Activated CD8-positive, alpha-beta T cell treated with anti-CD3 and anti-CD28 coated beads, Interleukin-2, amount 10 ng/mL, durations not matched to agents 7 days and 5 days (primary cell): ENCODE measurements around the gene ANO1. TPM values are rescaled to one million over a fixed set of nuclear protein-coding genes. Genes with fewer than 3 reads are reported as not detected.
A peak's percentile ranks its signal among the peaks of the same experiment; 100 is the strongest.

Experiments
- ATAC-seq: fragments of 150-1000 bp; cut with Tn5 transposase; one replicate; pipeline ENCODE4 v1.10.0; 2021; ENCODE audit warnings: moderate library complexity
- CTCF ChIA-PET: fragments of 350-600 bp; sonication (Branson Sonifier 250); formaldehyde crosslinking; loops from one replicate; lab custom pipeline; 2021; ENCODE audit warnings: antibody characterized with exemption; lab: Charles Lee
- POLR2A ChIA-PET: fragments of 350-600 bp; sonication (Branson Sonifier 250); formaldehyde crosslinking; loops from one replicate; lab custom pipeline; 2021; ENCODE audit warnings: antibody characterized with exemption; lab: Charles Lee
- DNase-seq: peaks from one replicate; pipeline ENCODE4 v3.0.0-alpha.2; 2020
- H3K27ac Mint-ChIP-seq: one replicate; pipeline ENCODE4 v1.8.0; 2021; ENCODE audit warnings: mild to moderate bottlenecking, mixed read lengths
- H3K27me3 Mint-ChIP-seq: one replicate; pipeline ENCODE4 v1.8.0; 2021; ENCODE audit warnings: low read depth, mixed read lengths
- H3K36me3 Mint-ChIP-seq: one replicate; pipeline ENCODE4 v1.8.0; 2021; ENCODE audit warnings: low read depth, mixed read lengths
- H3K4me1 Mint-ChIP-seq: one replicate; pipeline ENCODE4 v1.8.0; 2021; ENCODE audit warnings: low read depth, mixed read lengths
- H3K4me3 Mint-ChIP-seq: one replicate; pipeline ENCODE4 v1.8.0; 2021; ENCODE audit warnings: mild to moderate bottlenecking, mixed read lengths
- H3K9me3 Mint-ChIP-seq: one replicate; pipeline ENCODE4 v1.8.0; 2022; ENCODE audit warnings: mixed read lengths; ENCODE audit not compliant: insufficient read depth
- total RNA-seq, 2 experiments: library from RNA; stranded (reverse); gene quantifications; one replicate each; pipeline ENCODE4 v1.2.3, GENCODE V29; 2021

ANO1 gene
- total RNA-seq, 2 experiments from 2014 or later: not detected

DNA sequence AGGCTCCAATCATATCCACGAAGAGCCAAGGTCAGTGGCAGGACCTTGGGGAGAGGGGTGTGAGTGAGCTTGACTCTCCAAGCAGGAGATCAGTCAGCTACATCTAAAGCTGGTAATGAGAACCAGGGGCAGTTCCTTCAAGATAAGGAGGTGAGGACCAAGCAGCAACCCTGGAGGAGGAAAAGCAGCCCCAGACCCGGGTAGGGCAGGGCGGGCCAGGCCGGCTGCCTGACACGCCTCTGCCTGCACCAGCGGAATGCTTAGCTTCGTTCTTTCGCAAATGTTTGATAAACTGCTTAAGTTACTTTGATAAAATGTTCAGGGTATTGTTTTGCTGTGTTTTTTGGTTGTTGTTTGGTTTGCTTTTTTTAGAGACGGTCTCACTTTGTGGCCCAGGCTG, 106.3 kb downstream of the ANO1 start:
- POLR2A ChIA-PET: no interaction called here
- Mint-ChIP-seq H3K4me1 (no peaks in the 10 kb centered on the region), H3K27ac (no peak overlapping the region), H3K9me3 (no peaks in the 10 kb centered on the region), H3K36me3 (no peaks in the 10 kb centered on the region), H3K4me3 (no peak overlapping the region), H3K27me3 (no peaks in the 10 kb centered on the region)
- CTCF ChIA-PET: no interaction called here
- DNase-seq (no peak), ATAC-seq (no peak)

DNA sequence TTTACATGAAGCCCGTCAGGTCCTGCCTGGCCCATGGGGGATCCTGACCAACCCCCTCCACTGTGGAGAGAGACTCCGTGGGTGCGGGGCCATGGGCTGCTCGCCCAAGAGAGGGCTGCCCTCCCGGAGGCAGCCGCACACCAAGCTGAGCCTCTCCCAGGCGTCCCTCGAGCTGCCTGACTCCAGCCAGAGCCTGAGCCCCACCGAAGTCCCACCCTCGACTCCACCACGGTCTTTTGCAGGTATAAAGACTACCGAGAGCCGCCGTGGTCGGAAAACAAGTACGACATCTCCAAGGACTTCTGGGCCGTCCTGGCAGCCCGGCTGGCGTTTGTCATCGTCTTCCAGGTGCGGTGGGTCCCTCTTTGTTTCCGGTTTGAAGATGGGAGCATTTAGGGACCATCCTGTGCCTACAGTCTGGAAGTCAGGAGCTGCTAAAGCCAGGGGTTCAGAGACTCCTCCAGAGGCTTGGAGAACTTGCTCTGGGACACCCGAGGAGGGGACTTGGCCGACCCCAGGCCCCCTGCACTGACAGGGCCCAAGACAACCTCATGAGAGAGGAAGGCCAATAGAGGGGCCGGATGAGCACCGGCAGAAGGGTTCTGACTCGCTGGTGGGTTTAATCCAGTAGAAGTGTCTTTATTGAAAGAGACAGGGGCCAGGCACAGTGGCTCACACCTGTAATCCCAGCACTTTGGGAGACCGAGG, 107.4 kb downstream of the ANO1 start:
- Mint-ChIP-seq H3K9me3 (no peaks in the 10 kb centered on the region), H3K4me3 (no peak overlapping the region), H3K27me3 (no peaks in the 10 kb centered on the region), H3K36me3 (no peaks in the 10 kb centered on the region), H3K27ac (no peak overlapping the region), H3K4me1 (no peaks in the 10 kb centered on the region)
- ATAC-seq (no peak), DNase-seq (no peak)
- POLR2A ChIA-PET: interaction anchor here (1.2 kb wide), 1 partner anchor 18 kb away, joined by 3 read pairs; the partner anchor contains the start of gene FADD
- CTCF ChIA-PET: no interaction called here

DNA sequence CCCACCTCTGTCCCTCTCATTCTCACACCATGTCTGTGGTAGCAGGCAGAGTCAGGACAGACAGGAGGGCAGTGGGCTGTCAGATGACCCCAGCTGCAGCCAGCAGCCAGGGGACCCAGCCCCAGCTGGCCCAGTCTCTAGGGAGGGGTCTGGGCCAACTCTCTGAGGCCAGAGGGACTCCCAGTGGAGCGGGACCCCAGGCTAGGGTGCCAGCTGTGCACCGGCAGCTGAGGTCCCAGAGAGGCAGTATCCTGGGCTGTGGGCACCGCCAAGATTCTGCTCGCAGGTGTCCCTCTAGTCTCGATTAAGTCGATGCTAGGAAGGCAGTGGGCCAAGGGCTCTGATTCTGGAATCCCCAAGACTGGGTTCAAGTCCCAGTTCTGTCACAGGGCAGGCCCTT, 108.3 kb downstream of the ANO1 start:
- no peak overlapping the region for H3K4me3 Mint-ChIP-seq
- CTCF ChIA-PET: no interaction called here
- no peaks in the 10 kb centered on the region for H3K36me3 Mint-ChIP-seq
- no peak for DNase-seq
- H3K4me1 Mint-ChIP-seq: peaks cover 2% of the 10 kb centered on the region
- POLR2A ChIA-PET: interaction anchor here (1.2 kb wide), 1 partner anchor 17 kb away, joined by 3 read pairs; the partner anchor contains the start of gene FADD
- H3K9me3 Mint-ChIP-seq: no peaks in the 10 kb centered on the region
- no peak for ATAC-seq
- H3K27me3 Mint-ChIP-seq: no peaks in the 10 kb centered on the region
- H3K27ac Mint-ChIP-seq: no peak overlapping the region

DNA sequence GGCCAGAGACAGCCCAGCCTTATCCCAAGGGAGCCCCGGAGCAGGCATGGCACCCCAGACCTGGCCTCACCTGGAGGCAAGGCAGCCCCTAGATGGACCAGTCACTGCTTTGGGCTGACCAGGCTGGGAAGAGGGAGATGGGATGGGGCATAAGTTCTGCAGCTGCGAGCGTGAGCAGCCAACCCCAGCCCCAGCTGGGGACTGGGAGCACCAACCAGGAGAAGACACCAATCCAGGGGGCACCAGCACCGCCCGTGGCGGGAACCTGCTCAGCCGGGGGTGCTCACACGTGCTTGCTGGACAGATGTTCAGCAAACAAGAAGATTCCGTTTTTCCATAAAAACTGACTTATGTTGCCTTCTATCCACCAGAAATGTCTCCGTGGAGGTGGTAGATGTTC, 108.8 kb downstream of the ANO1 start:
- H3K27me3 Mint-ChIP-seq: no peaks in the 10 kb centered on the region
- DNase-seq (no peak), ATAC-seq (no peak)
- ChIA-PET CTCF (no interaction called here), POLR2A (no interaction called here)
- H3K27ac Mint-ChIP-seq: no peak overlapping the region
- peaks cover 4% of the 10 kb centered on the region for H3K4me1 Mint-ChIP-seq
- H3K9me3 Mint-ChIP-seq: no peaks in the 10 kb centered on the region
- H3K4me3 Mint-ChIP-seq: no peak overlapping the region
- no peaks in the 10 kb centered on the region for H3K36me3 Mint-ChIP-seq

DNA sequence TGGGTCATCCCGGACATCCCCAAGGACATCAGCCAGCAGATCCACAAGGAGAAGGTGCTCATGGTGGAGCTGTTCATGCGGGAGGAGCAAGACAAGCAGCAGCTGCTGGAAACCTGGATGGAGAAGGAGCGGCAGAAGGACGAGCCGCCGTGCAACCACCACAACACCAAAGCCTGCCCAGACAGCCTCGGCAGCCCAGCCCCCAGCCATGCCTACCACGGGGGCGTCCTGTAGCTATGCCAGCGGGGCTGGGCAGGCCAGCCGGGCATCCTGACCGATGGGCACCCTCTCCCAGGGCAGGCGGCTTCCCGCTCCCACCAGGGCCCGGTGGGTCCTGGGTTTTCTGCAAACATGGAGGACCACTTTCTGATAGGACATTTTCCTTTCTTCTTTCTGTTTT, 109.7 kb downstream of the ANO1 start:
- no peaks in the 10 kb centered on the region for H3K27me3 Mint-ChIP-seq
- H3K36me3 Mint-ChIP-seq: no peaks in the 10 kb centered on the region
- no peaks in the 10 kb centered on the region for H3K9me3 Mint-ChIP-seq
- H3K27ac Mint-ChIP-seq: no peak overlapping the region
- ChIA-PET POLR2A (no interaction called here), CTCF (interaction anchor here (1.2 kb wide), 1 partner anchor 10 kb away, joined by 3 read pairs; no protein-coding TSS in a partner anchor)
- DNase-seq (no peak), ATAC-seq (no peak)
- no peak overlapping the region for H3K4me3 Mint-ChIP-seq
- H3K4me1 Mint-ChIP-seq: peaks cover 4% of the 10 kb centered on the region

DNA sequence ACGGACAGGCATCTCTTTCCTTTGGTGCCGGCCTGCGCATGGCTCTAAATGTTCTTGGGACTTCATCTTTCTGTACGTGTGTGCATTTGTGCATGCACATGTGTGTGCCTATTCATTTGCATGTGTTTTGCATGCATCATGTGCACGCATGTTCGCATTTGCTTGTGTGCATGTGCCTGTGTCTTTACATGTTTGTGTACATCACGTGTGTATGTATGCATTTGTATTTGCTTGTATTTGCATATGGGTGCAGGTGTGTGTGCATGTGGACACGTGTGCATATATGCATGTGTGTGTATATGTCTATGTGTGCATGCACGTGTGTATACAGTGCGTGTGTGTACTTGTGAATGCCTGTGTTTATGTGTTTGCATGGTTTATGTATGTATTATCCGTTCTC, 111.5 kb downstream of the ANO1 start:
- ChIA-PET CTCF (no interaction called here), POLR2A (no interaction called here)
- no peak for DNase-seq
- Mint-ChIP-seq H3K27ac (no peak overlapping the region), H3K4me1 (peaks cover 4% of the 10 kb centered on the region), H3K4me3 (no peak overlapping the region), H3K27me3 (no peaks in the 10 kb centered on the region), H3K9me3 (no peaks in the 10 kb centered on the region), H3K36me3 (no peaks in the 10 kb centered on the region)
- ATAC-seq: no peak

DNA sequence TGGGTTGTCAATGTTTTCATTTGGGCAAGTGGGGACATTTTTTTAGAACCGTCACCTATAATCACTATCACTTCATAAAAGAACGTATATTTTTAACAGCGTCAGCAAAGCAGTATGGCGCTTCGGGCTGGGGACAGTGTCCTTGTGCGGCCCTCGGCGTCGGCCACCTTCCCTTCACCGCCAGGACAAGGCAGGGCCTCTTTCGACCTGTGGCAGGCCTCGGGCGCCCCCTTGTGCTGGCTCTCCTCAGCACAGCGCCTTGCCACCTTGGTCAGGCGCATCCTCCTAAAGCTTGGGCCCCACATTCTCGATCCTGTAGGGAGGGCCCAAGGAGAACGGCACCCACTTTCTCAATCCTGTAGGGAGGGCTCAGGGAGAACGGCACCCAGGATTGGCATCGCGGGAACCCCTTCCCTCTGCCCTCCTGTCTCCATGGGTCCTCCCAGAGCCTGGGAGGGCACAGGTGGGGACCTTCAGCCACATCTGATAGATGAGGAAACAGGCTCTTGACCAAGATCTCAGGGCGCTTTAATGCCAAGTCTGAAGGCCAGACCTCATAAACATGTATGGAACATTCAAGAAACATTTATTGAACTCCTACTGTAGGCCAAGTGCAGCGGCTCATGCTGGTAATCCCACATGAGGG, 113.5 kb downstream of the ANO1 start:
- Mint-ChIP-seq H3K4me3 (no peak overlapping the region), H3K36me3 (no peaks in the 10 kb centered on the region), H3K27ac (no peak overlapping the region), H3K9me3 (no peaks in the 10 kb centered on the region), H3K27me3 (peaks cover 3% of the 10 kb centered on the region), H3K4me1 (peaks cover 7% of the 10 kb centered on the region)
- DNase-seq: peak; percentile 72
- ATAC-seq: peak; percentile 78
- CTCF ChIA-PET: interaction anchor here (0.7 to 1.1 kb wide), 3 partner anchors 12 to 276 kb away, joined by 3 to 5 read pairs (median 4); partner anchors contain the start of gene FADD
- POLR2A ChIA-PET: no interaction called here

DNA sequence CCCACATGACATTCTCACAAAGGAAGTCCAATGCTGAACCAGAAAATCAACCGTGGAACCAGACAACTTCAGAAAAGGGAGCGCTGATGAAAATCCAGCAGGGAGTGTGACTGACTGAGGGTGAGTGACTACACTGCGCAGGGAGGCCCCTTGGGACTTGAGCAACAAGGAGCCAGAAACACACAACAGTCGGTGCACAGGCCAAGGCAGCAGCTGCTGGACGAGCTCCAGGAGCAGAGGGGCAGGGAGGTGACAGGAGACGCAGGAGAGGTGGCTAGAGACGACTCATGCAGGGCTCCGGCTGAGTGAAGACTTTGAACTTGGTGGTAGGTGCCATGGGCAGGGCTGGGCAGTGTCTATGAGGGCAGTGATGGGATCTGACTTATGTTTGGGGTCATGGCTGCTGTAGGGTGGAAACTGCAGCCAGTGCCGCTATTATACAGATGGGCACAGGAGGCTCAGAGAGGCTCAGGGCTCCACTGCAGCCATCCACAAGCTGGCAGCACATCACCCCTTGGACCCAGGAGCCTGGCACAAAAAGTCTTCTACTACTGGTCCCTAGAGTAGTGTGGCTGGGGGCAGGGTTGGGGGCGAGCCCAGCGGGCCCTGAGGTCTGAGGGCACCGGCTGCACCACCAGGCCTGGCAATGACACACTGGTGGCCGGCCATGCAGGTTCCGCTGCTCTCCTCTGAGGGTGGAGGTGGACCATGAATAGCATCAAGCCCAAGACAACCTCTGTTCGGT, 114.7 kb downstream of the ANO1 start:
- H3K4me3 Mint-ChIP-seq: no peak overlapping the region
- H3K36me3 Mint-ChIP-seq: no peaks in the 10 kb centered on the region
- no peak overlapping the region for H3K27ac Mint-ChIP-seq
- H3K9me3 Mint-ChIP-seq: no peaks in the 10 kb centered on the region
- ATAC-seq (no peak), DNase-seq (no peak)
- H3K27me3 Mint-ChIP-seq: peaks cover 3% of the 10 kb centered on the region
- CTCF ChIA-PET: interaction anchor here (1.1 kb wide), 1 partner anchor 278 kb away, joined by 5 read pairs; no protein-coding TSS in a partner anchor
- POLR2A ChIA-PET: no interaction called here
- H3K4me1 Mint-ChIP-seq: peaks cover 7% of the 10 kb centered on the region

DNA sequence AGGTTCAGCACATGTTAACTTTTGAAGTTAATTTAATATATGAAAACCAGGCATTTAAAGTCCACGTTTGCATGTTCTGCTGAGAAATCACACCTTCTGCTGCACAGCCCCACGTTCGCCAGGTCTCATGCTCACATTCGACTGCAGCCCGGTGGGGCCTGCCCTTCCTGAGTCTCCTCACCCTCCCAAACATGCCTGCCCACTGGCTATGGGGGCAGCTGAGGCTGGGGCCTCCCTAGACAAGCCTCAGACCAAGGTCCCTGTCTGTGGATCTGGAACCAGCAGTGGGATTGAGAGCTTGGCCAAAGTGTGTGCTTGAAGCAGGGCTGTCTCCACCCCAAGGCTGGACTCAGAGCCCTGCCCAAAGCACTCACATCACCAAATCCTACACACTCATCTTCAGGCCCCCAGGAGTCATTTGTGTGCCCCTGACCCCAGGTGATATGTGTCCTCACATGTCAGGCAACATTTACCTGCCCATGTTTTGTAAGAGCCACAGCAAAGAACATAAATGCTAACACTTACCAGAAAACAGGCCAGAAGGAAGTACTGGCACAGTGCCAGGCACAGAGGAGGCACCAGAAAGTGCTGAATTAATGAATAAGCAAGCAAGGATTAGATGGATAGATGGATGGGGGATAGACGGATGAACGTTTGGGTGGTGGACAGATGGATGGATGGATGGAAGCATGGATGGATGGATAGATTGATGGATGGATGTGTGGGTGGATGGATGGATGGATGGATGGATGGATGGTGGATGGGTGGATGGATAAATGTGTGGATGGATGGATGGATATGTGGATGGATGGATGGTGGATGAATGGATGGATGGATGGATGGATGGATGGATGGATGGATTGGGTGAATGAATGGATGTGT, 115.5 kb downstream of the ANO1 start:
- Mint-ChIP-seq H3K4me3 (no peak overlapping the region), H3K27ac (no peak overlapping the region), H3K9me3 (no peaks in the 10 kb centered on the region), H3K36me3 (no peaks in the 10 kb centered on the region), H3K4me1 (peaks cover 7% of the 10 kb centered on the region), H3K27me3 (peaks cover 4% of the 10 kb centered on the region)
- ChIA-PET POLR2A (no interaction called here), CTCF (no interaction called here)
- ATAC-seq (no peak), DNase-seq (no peak)

DNA sequence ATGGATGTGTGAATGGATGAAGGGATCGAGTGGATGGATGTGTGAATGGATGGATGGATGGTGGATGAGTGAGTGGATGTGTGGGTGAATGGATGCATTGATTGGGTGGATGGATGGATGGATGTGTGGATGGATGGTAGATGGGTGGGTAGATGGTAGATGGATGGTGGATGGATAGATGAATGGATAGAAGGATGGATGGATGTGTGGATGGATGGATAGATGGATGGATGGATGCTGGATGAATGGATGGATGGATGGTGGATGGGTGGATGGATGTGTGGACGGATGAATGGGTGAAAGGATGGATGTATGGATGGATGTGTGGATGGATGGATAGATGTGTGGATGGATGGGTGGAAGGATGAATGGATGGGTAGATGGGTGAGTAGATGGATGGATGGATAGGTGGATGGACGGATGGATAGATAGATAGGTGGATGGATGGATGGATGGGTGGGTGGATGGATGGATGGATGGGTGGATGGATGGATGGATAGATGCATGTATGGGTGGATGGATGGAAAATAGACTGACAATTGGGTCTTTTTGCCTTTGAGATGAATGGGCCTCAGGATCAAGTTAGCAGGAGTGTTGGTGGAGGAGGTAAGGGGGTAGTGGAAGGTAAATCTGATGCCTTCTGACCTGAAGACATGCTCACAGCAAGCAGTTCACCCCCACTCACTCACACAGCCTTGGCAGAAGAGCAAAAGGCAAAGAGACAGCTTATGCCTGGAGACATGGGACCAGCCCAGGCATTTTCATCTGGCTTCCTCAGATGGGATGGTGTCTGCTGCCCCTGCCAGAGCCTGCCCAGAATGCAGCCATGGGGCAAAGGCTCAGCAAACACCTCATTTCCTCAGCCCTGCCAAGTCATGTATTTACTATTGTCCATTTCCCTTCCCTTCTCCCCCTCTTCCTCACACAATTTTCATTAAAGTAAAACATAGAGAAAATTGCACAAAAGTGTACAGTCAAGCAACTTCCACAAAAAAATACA, 117.0 kb downstream of the ANO1 start:
- peaks cover 7% of the 10 kb centered on the region for H3K4me1 Mint-ChIP-seq
- no peak for ATAC-seq
- H3K27ac Mint-ChIP-seq: no peak overlapping the region
- ChIA-PET CTCF (interaction anchor here (0.7 to 1.5 kb wide), 4 partner anchors 9 to 286 kb away, joined by 3 to 6 read pairs (median 4); no protein-coding TSS in a partner anchor), POLR2A (no interaction called here)
- no peaks in the 10 kb centered on the region for H3K36me3 Mint-ChIP-seq
- no peak for DNase-seq
- H3K4me3 Mint-ChIP-seq: no peak overlapping the region
- H3K27me3 Mint-ChIP-seq: peaks cover 12% of the 10 kb centered on the region
- H3K9me3 Mint-ChIP-seq: no peaks in the 10 kb centered on the region
